HG03159 (cell line): Measurements from ENCODE around the gene IFIT3.

ENCODE experiments used
- ATAC-seq: cut with Tn5 transposase; IDR thresholded peaks from one replicate; pipeline ENCODE4 v1.9.1; 2021; ENCODE audit warnings: mild to moderate bottlenecking, moderate library complexity; ENCODE audit not compliant: unreplicated experiment

IFIT3 gene

DNA sequence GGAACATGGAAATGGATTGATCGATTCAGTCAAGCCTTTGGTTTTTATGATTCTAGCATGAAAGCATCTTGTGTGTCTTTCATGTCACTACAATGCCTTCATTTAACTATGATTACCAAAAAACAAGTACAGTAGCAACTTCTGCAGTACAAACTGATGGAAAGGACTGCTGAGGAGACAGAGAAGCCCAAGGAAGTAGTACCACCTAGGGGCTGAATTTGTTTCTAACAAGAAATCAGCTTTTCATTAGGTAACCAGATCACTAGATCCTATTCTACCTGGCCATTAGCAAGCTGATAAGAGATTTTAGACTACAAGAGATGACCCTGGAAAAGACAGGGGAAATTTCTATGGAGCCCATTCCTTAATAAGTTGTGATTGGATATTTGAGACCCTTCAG lies 61.5 kb downstream of the IFIT3 start:
- ATAC-seq: no peak
